Measurements from ENCODE around the gene TLE3. TPM values are rescaled to one million over a fixed set of nuclear protein-coding genes. Genes with fewer than 3 reads are reported as not detected.
A peak's percentile ranks its signal among the peaks of the same experiment; 100 is the strongest.

The TLE3 gene
- total and polyA plus RNA-seq, 2 of the 13 experiments (the other 11 are each of a cell fraction or from before 2014, with no cell fraction given): 11.9 to 13.8 TPM

DNA sequence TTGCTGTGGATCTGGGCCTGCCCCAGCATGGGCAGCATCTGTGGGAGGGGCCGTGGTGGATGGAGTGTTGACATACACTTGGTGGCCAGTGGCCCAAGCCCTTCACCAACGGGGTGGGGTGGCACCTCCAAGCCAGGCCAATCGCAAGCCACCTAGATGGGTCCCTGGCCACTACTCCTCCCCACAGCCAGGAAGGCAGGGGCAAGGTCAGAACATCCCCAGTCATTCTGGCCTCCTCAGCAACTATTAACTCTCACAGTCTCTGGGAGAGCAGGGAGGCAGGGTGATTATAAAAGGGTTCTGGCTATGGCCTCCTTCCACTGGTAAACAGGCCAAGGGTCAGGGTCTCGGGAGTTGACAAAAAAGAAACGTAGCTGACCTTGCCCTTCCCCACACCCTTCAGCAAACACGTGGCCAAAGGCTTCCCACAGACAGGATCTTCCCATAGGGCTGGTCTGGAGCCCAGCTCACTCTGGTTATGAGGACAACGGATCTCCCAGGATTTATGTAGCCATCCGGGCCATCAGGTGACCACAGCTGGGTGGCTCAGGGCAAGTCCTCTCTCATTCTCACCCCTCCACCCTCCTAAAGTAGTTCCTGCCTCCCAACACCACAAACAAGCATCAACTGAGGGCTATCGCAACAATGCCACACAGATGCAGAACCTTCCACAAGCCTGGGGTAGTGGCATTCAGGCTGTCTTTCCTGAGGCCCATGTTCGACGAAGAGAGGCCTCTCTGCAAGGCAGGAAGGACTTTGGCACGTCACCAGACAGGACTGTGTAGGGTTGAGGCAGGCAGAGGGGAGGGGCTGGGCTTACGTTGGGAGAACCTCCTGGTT lies 18.9 kb downstream of the TLE3 start (continued):
- TF ChIP-seq ZNF430 (CRISPR knock-in tag; IDR thresholded peaks at IDR 0.05): 0 out of 2 replicates have a peak, but pooled peaks have one; percentile 75
- peak; percentile 63 for TF ChIP-seq NFYC (CRISPR knock-in tag; IDR thresholded peaks at IDR 0.05)
- 0 out of 2 replicates have a peak, but pooled peaks have one; percentile 36 for TF ChIP-seq ZFY (CRISPR knock-in tag; IDR thresholded peaks at IDR 0.05)
- TF ChIP-seq SRY (CRISPR knock-in tag; IDR thresholded peaks at IDR 0.05): peak; percentile 53; the same call in 1 of the 2 replicates
- TF ChIP-seq TBL1XR1 (IDR thresholded peaks at IDR 0.05; ENCODE audit: borderline replicate concordance, low read length, partially characterized antibody): peak; percentile 51
- TF ChIP-seq SP4 (CRISPR knock-in tag; IDR thresholded peaks at IDR 0.05): peak; percentile 74
- TF ChIP-seq, protein P1, sequence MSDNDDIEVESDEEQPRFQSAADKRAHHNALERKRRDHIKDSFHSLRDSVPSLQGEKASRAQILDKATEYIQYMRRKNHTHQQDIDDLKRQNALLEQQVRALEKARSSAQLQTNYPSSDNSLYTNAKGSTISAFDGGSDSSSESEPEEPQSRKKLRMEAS (IDR thresholded peaks at IDR 0.05): peak; percentile 94
- TF ChIP-seq, protein P2, sequence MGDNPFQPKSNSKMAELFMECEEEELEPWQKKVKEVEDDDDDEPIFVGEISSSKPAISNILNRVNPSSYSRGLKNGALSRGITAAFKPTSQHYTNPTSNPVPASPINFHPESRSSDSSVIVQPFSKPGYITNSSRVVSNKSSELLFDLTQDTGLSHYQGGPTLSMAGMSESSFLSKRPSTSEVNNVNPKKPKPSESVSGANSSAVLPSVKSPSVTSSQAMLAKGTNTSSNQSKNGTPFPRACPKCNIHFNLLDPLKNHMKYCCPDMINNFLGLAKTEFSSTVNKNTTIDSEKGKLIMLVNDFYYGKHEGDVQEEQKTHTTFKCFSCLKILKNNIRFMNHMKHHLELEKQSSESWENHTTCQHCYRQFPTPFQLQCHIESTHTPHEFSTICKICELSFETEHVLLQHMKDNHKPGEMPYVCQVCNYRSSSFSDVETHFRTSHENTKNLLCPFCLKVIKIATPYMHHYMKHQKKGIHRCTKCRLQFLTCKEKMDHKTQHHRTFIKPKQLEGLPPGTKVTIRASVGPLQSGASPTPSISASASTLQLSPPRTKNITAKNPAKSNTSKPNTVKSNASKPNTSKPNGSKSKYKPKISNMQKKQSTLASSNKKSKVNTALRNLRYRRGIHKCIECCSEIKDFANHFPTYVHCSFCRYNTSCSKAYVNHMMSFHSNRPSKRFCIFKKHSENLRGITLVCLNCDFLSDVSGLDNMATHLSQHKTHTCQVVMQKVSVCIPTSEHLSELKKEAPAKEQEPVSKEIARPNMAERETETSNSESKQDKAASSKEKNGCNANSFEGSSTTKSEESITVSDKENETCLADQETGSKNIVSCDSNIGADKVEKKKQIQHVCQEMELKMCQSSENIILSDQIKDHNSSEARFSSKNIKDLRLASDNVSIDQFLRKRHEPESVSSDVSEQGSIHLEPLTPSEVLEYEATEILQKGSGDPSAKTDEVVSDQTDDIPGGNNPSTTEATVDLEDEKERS (CRISPR knock-in tag; IDR thresholded peaks at IDR 0.05): peak; percentile 67
- peak; percentile 50; the same call in 1 of the 2 replicates for TF ChIP-seq ZNF619 (CRISPR knock-in tag; IDR thresholded peaks at IDR 0.05)
- TF ChIP-seq, protein P3, sequence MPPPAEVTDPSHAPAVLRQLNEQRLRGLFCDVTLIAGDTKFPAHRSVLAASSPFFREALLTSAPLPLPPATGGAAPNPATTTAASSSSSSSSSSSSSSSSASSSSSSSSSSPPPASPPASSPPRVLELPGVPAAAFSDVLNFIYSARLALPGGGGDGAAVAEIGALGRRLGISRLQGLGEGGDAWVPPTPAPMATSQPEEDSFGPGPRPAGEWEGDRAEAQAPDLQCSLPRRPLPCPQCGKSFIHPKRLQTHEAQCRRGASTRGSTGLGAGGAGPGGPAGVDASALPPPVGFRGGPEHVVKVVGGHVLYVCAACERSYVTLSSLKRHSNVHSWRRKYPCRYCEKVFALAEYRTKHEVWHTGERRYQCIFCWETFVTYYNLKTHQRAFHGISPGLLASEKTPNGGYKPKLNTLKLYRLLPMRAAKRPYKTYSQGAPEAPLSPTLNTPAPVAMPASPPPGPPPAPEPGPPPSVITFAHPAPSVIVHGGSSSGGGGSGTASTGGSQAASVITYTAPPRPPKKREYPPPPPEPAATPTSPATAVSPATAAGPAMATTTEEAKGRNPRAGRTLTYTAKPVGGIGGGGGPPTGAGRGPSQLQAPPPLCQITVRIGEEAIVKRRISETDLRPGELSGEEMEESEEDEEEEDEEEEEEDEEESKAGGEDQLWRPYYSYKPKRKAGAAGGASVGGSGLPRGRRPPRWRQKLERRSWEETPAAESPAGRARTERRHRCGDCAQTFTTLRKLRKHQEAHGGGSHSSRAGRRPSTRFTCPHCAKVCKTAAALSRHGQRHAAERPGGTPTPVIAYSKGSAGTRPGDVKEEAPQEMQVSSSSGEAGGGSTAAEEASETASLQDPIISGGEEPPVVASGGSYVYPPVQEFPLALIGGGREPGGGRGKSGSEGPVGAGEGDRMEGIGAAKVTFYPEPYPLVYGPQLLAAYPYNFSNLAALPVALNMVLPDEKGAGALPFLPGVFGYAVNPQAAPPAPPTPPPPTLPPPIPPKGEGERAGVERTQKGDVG (CRISPR knock-in tag; IDR thresholded peaks at IDR 0.05; ENCODE audit: borderline replicate concordance): peak; percentile 69; the same call in 1 of the 2 replicates
- TF ChIP-seq ZNF547 (CRISPR knock-in tag; IDR thresholded peaks at IDR 0.05): 0 out of 2 replicates have a peak, but pooled peaks have one; percentile 16
- peak; percentile 94 for TF ChIP-seq ESRRA (CRISPR knock-in tag; IDR thresholded peaks at IDR 0.05; ENCODE audit: low read depth)
- TF ChIP-seq SIX4 (CRISPR knock-in tag; IDR thresholded peaks at IDR 0.05): peak; percentile 74; the same call in 1 of the 2 replicates
- TF ChIP-seq, protein P4, sequence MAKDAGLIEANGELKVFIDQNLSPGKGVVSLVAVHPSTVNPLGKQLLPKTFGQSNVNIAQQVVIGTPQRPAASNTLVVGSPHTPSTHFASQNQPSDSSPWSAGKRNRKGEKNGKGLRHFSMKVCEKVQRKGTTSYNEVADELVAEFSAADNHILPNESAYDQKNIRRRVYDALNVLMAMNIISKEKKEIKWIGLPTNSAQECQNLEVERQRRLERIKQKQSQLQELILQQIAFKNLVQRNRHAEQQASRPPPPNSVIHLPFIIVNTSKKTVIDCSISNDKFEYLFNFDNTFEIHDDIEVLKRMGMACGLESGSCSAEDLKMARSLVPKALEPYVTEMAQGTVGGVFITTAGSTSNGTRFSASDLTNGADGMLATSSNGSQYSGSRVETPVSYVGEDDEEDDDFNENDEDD (CRISPR knock-in tag; IDR thresholded peaks at IDR 0.05; ENCODE audit: borderline replicate concordance): no peak
- no peak for TF ChIP-seq NFIB (CRISPR knock-in tag; IDR thresholded peaks at IDR 0.05; ENCODE audit: borderline replicate concordance)
- peak; percentile 56; the same call in 1 of the 2 replicates for TF ChIP-seq ZNF12 (CRISPR knock-in tag; IDR thresholded peaks at IDR 0.05)
- TF ChIP-seq, protein P5, sequence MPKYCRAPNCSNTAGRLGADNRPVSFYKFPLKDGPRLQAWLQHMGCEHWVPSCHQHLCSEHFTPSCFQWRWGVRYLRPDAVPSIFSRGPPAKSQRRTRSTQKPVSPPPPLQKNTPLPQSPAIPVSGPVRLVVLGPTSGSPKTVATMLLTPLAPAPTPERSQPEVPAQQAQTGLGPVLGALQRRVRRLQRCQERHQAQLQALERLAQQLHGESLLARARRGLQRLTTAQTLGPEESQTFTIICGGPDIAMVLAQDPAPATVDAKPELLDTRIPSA (CRISPR knock-in tag; IDR thresholded peaks at IDR 0.05; ENCODE audit: borderline replicate concordance): no peak
- TF ChIP-seq, protein P6, sequence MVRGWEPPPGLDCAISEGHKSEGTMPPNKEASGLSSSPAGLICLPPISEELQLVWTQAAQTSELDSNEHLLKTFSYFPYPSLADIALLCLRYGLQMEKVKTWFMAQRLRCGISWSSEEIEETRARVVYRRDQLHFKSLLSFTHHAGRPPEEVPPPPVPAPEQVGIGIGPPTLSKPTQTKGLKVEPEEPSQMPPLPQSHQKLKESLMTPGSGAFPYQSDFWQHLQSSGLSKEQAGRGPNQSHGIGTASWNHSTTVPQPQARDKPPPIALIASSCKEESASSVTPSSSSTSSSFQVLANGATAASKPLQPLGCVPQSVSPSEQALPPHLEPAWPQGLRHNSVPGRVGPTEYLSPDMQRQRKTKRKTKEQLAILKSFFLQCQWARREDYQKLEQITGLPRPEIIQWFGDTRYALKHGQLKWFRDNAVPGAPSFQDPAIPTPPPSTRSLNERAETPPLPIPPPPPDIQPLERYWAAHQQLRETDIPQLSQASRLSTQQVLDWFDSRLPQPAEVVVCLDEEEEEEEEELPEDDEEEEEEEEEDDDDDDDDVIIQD (CRISPR knock-in tag; IDR thresholded peaks at IDR 0.05; ENCODE audit: low read depth): peak; percentile 45; the same call in 1 of the 2 replicates
